Neutrophil (primary cell): ENCODE results near the gene NIPAL3.

ENCODE experiments used
- H3K27ac ChIP-seq: fragments of 200-600 bp; sonication (generic); 2 replicates; pipeline ENCODE4 v1.5.1; 2016; ENCODE audit warnings: mild to moderate bottlenecking, moderate library complexity
- H3K27me3 ChIP-seq: fragments of 200-600 bp; sonication (generic); 2 replicates; pipeline ENCODE4 v1.6.0; 2016; ENCODE audit warnings: mild to moderate bottlenecking
- H3K36me3 ChIP-seq: fragments of 200-600 bp; sonication (generic); 2 replicates; pipeline ENCODE4 v1.5.1; 2017
- H3K4me1 ChIP-seq, 2 experiments: fragments of 200-600 bp in 1 of 2; sonication (generic) in 1 of 2; 1 replicate in 1 of 2; 2 replicates in 1 of 2; pipeline versions ENCODE4 v1.5.1 to v1.6.1; 2013 to 2016; ENCODE audit warnings: low read depth in 1 of 2, low read length in 1 of 2, mild to moderate bottlenecking in 1 of 2, moderate library complexity in 1 of 2; ENCODE audit not compliant: control insufficient read depth in 1 of 2, insufficient read depth in 1 of 2
- H3K4me3 ChIP-seq, 2 experiments: fragments of 200-600 bp in 1 of 2; sonication (generic) in 1 of 2; 1 replicate in 1 of 2; 2 replicates in 1 of 2; pipeline ENCODE4 v1.5.1; 2013 to 2016; ENCODE audit warnings: low read depth in 1 of 2, low read length in 1 of 2, mild to moderate bottlenecking in 1 of 2, moderate library complexity in 1 of 2
- H3K9me3 ChIP-seq: fragments of 200-600 bp; sonication (generic); 2 replicates; pipeline ENCODE4 v1.5.1; 2016
- CTCF ChIP-seq: fragments of 200-600 bp; sonication (generic); IDR thresholded peaks from 2 replicates; pipeline ENCODE4 v1.5.1; 2016; ENCODE audit warnings: antibody characterized with exemption

Gene NIPAL3

GRCh38 chr1:24418898-24419628, 3.5 kb downstream of the NIPAL3 start:
- peak overlapping the region; percentile 55 for H3K27ac ChIP-seq

GRCh38 chr1:24420547-24420946, 4.9 kb downstream of the NIPAL3 start:
- peaks cover 29 to 30% of the 10 kb centered on the region in 2 experiments for H3K4me1 ChIP-seq
- peaks cover 34% of the 10 kb centered on the region for H3K36me3 ChIP-seq

More at GRCh38 chr1:24418898-24419628, 3.5 kb downstream of the NIPAL3 start:
- no peaks in the 10 kb centered on the region for H3K27me3 ChIP-seq
- no peaks in the 10 kb centered on the region for H3K9me3 ChIP-seq
- H3K36me3 ChIP-seq = peaks cover 27% of the 10 kb centered on the region
- H3K4me1 ChIP-seq = peaks cover 38% of the 10 kb centered on the region in 2 experiments
- no peak for TF ChIP-seq CTCF
- H3K4me3 ChIP-seq = no peak overlapping the region

GRCh38 chr1:24421502-24421901, 5.9 kb downstream of the NIPAL3 start:
- Histone ChIP-seq H3K27me3 (no peaks in the 10 kb centered on the region), H3K4me3 (no peak overlapping the region), H3K9me3 (no peaks in the 10 kb centered on the region), H3K27ac (no peak overlapping the region), H3K36me3 (peaks cover 38% of the 10 kb centered on the region), H3K4me1 (peaks cover 22 to 25% of the 10 kb centered on the region in 2 experiments)
- no peak for TF ChIP-seq CTCF

More at GRCh38 chr1:24420547-24420946, 4.9 kb downstream of the NIPAL3 start:
- TF ChIP-seq CTCF = no peak
- peak overlapping the region; percentile 44 for H3K27ac ChIP-seq
- H3K9me3 ChIP-seq = no peaks in the 10 kb centered on the region
- H3K27me3 ChIP-seq = no peaks in the 10 kb centered on the region
- no peak overlapping the region for H3K4me3 ChIP-seq

- TF ChIP-seq CTCF = no peak
- Histone ChIP-seq H3K27ac (no peak overlapping the region), H3K27me3 (no peaks in the 10 kb centered on the region), H3K9me3 (no peaks in the 10 kb centered on the region), H3K36me3 (peaks cover 45% of the 10 kb centered on the region), H3K4me3 (no peak overlapping the region), H3K4me1 (peaks cover 13 to 15% of the 10 kb centered on the region in 2 experiments)
Observed at GRCh38 chr1:24424207-24424606, 8.6 kb downstream of the NIPAL3 start.

- no peak for TF ChIP-seq CTCF
- peaks cover 9 to 10% of the 10 kb centered on the region in 2 experiments for H3K4me1 ChIP-seq
- peaks cover 45% of the 10 kb centered on the region for H3K36me3 ChIP-seq
- no peaks in the 10 kb centered on the region for H3K9me3 ChIP-seq
- no peak overlapping the region for H3K4me3 ChIP-seq
- H3K27ac ChIP-seq = no peak overlapping the region
- no peaks in the 10 kb centered on the region for H3K27me3 ChIP-seq
Observed at GRCh38 chr1:24424990-24425389, 9.4 kb downstream of the NIPAL3 start.
